ENCODE measurements around the gene DNAJC4.

Gene DNAJC4

GRCh38 chr11:64208796-64209562 is 21.4 kb upstream of the DNAJC4 start:
- no peak for DNase-seq

GRCh38 chr11:64209563-64209843 is 20.8 kb upstream of the DNAJC4 start:
- DNase-seq, result no peak

- no peak for DNase-seq
Observed at GRCh38 chr11:64210301-64211020, 19.9 kb upstream of the DNAJC4 start.

GRCh38 chr11:64211181-64211872 is 19.0 kb upstream of the DNAJC4 start:
- no peak for DNase-seq

- DNase-seq, result no peak
Observed at GRCh38 chr11:64216879-64217278, 13.5 kb upstream of the DNAJC4 start.

GRCh38 chr11:64218628-64219353 is 11.6 kb upstream of the DNAJC4 start:
- peak; percentile 77 for DNase-seq

- DNase-seq, result no peak
Observed at GRCh38 chr11:64219354-64219684, 11.0 kb upstream of the DNAJC4 start.

GRCh38 chr11:64219755-64220154 is 10.6 kb upstream of the DNAJC4 start:
- DNase-seq, result no peak

GRCh38 chr11:64220271-64220670 is 10.1 kb upstream of the DNAJC4 start:
- DNase-seq, result no peak

GRCh38 chr11:64220798-64221197 is 9.6 kb upstream of the DNAJC4 start:
- DNase-seq, result no peak

GRCh38 chr11:64222651-64223000 is 7.7 kb upstream of the DNAJC4 start:
- peak; percentile 33 for DNase-seq

GRCh38 chr11:64223001-64223651 is 7.2 kb upstream of the DNAJC4 start:
- no peak for DNase-seq

GRCh38 chr11:64224151-64224890 is 6.0 kb upstream of the DNAJC4 start:
- no peak for DNase-seq

GRCh38 chr11:64224891-64225607 is 5.3 kb upstream of the DNAJC4 start:
- no peak for DNase-seq

GRCh38 chr11:64225608-64226506 is 4.5 kb upstream of the DNAJC4 start, which contains the start of the genes NUDT22 and TRPT1:
Gene NUDT22, plus strand, starts transcription at chr11:64226274. Its CDS starts 379 bp downstream, at chr11:64226653.
Gene TRPT1, minus strand, starts transcription at chr11:64226186. Its CDS starts 326 bp downstream, at chr11:64225860.
- peak; percentile 88 for DNase-seq

GRCh38 chr11:64226507-64227051 is 3.8 kb upstream of the DNAJC4 start:
- peak; percentile 53 for DNase-seq

GRCh38 chr11:64227405-64227956 is 2.9 kb upstream of the DNAJC4 start:
- DNase-seq, result no peak

GRCh38 chr11:64229090-64229743 is 1.1 kb upstream of the DNAJC4 start:
- no peak for DNase-seq

GRCh38 chr11:64229744-64230170 is 591 bp upstream of the DNAJC4 start:
- no peak for DNase-seq

Data from NCI-H1092 (cell line).